Prostate gland (tissue), 2 donors: Measurements from ENCODE around the gene CELF6. TPM values are rescaled to one million over a fixed set of nuclear protein-coding genes. Genes with fewer than 3 reads are reported as not detected.
"Not testable (repeated sequence)": the region's sequence is repeated elsewhere in the genome, so short reads cannot be mapped to it uniquely, and the experiment has no call there.

Experiments
- DNase-seq: peaks from one replicate; pipeline ENCODE4 v3.0.0-alpha.2; 2019; ENCODE audit warnings: low spot score
- H3K27ac ChIP-seq, 2 donors: fragments of 200-600 bp; sonication (generic); 2 replicates each; pipeline ENCODE4 v1.5.1; 2017 to 2019
- H3K27me3 ChIP-seq: fragments of 200-600 bp; sonication (generic); replicated peaks from 2 replicates; pipeline ENCODE4 v1.5.1; 2019; ENCODE audit not compliant: insufficient read depth
- H3K36me3 ChIP-seq, 2 donors: fragments of 200-600 bp; sonication (generic); 1 replicate in 1 of 2; 2 replicates in 1 of 2; pipeline versions ENCODE4 v1.5.1 to v1.8.1; 2017 to 2019
- H3K4me1 ChIP-seq: fragments of 200-600 bp; sonication (generic); replicated peaks from 2 replicates; pipeline ENCODE4 v1.5.1; 2019
- H3K4me3 ChIP-seq, 2 donors: fragments of 200-600 bp; sonication (generic); 2 replicates each; pipeline ENCODE4 v1.5.1; 2017 to 2019
- H3K9me3 ChIP-seq: fragments of 200-600 bp; sonication (generic); 2 replicates; pipeline ENCODE4 v1.5.1; 2017
- POLR2A ChIP-seq: fragments of 450-650 bp; IDR thresholded peaks from one replicate; pipeline ENCODE4 v1.6.1; 2016; ENCODE audit warnings: antibody characterized with exemption, mild to moderate bottlenecking
- POLR2AphosphoS5 ChIP-seq: sonication (generic); formaldehyde crosslinking; IDR thresholded peaks from one replicate; pipeline ENCODE4 v1.6.1; 2017; ENCODE audit warnings: antibody characterized with exemption
- WGBS: methylation state at CpG from one replicate; pipeline ENCODE4 v1.1.5; 2018; 5-methylcytosine and 5-hydroxymethylcytosine counted together
- intact Hi-C: fragments of 100-400 bp; cut with DNase I; formaldehyde crosslinking; loops from one replicate; pipeline ENCODE4 v1.14.2; 2022
- total RNA-seq, 2 donors: library from RNA; depleted of rRNA; stranded (reverse); fragments of >200 nt; gene quantifications; one replicate each; pipeline ENCODE4 v1.1.0, GENCODE V29; 2016
- TF ChIP-seq, protein P1 (sequence below), 4 experiments: fragments of 200-600 bp in 2 of 4; fragments of 450-650 bp in 2 of 4; sonication (generic) in 2 of 4; IDR thresholded peaks; 1 replicate in 3 of 4; 2 replicates in 1 of 4; pipeline ENCODE4 v1.5.1; 2016 to 2019; ENCODE audit warnings: antibody characterized with exemption in 4 of 4, mild to moderate bottlenecking in 2 of 4, moderate library complexity in 2 of 4

CELF6 gene
- total RNA-seq, 2 donors from 2014 or later = 3.7 to 7.3 TPM

DNA sequence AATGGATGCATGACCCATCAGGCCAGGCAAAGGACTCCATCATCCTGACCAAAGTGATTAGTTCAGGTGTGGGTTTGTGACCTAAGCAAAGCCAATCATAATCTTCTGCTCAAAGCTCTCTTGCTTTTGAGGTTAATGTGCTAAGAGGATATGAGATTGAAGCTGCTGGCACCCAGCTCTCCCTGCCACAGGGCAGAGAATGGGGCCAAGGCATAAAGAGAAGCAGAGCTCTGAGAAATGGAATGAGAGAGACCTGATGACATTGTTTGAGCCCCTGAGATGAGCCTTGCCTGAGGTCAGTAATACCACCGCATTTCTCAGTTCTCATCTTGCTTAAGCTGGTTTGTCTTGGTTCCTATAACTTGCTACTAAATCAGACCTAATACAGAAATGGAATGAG, 41.2 kb downstream of the CELF6 start:
- H3K36me3 ChIP-seq = no peaks in the 10 kb centered on the region
- no peak for DNase-seq
- no peak overlapping the region for H3K4me3 ChIP-seq
- intact Hi-C loops = no loop called here
- no peaks in the 10 kb centered on the region for H3K9me3 ChIP-seq
- WGBS = 78% methylated on average over 1 of the region's 1 CpG
- no peaks in the 10 kb centered on the region for H3K4me1 ChIP-seq
- H3K27me3 ChIP-seq = no peaks in the 10 kb centered on the region
- H3K27ac ChIP-seq = no peak overlapping the region
- TF ChIP-seq POLR2AphosphoS5 = no peak
- TF ChIP-seq POLR2A = no peak
- TF ChIP-seq, protein P1, sequence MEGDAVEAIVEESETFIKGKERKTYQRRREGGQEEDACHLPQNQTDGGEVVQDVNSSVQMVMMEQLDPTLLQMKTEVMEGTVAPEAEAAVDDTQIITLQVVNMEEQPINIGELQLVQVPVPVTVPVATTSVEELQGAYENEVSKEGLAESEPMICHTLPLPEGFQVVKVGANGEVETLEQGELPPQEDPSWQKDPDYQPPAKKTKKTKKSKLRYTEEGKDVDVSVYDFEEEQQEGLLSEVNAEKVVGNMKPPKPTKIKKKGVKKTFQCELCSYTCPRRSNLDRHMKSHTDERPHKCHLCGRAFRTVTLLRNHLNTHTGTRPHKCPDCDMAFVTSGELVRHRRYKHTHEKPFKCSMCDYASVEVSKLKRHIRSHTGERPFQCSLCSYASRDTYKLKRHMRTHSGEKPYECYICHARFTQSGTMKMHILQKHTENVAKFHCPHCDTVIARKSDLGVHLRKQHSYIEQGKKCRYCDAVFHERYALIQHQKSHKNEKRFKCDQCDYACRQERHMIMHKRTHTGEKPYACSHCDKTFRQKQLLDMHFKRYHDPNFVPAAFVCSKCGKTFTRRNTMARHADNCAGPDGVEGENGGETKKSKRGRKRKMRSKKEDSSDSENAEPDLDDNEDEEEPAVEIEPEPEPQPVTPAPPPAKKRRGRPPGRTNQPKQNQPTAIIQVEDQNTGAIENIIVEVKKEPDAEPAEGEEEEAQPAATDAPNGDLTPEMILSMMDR (IDR thresholded peaks at IDR 0.05) = no peak

GRCh38 chr15:72276326-72276700, 43.6 kb downstream of the CELF6 start:
- Histone ChIP-seq H3K4me1 (no peaks in the 10 kb centered on the region), H3K27me3 (no peaks in the 10 kb centered on the region), H3K4me3 (no peak overlapping the region), H3K9me3 (no peaks in the 10 kb centered on the region), H3K36me3 (no peaks in the 10 kb centered on the region), H3K27ac (no peak overlapping the region)
- TF ChIP-seq, protein P1 (IDR thresholded peaks at IDR 0.05) = no peak
- TF ChIP-seq POLR2AphosphoS5 (no peak), POLR2A (no peak)
- intact Hi-C loops = no loop called here
- no peak for DNase-seq

GRCh38 chr15:72275635-72276325, 44.2 kb downstream of the CELF6 start:
- DNase-seq, H3K36me3 ChIP-seq, H3K9me3 ChIP-seq, H3K4me1 ChIP-seq, H3K27ac ChIP-seq, H3K27me3 ChIP-seq, intact Hi-C loops, H3K4me3 ChIP-seq: not testable (repeated sequence)

DNA sequence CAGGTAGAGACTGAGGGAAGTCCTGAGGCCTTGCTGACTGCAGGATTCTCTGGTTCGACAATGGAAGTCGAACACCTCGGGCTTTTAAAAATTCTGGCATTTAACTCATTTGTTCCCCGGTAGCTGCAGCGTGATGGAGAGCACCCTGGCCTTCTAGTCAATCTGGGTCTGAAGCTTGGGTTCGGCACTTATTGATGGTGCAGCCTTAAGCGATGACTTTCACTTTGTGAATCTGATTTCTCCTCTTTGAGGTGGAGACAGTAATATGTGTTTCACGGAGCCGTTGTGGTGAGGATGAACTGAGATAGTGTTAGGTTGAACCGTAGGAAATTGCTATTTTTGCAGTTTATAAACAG, 47.0 kb downstream of the CELF6 start:
- intact Hi-C loops = loop anchor here (2.0 to 5.0 kb wide), 4 partner anchors 41 to 102 kb away; partner anchors contain the start of gene PKM
- no peaks in the 10 kb centered on the region for H3K4me1 ChIP-seq
- no peaks in the 10 kb centered on the region for H3K36me3 ChIP-seq
- TF ChIP-seq, protein P1 (IDR thresholded peaks at IDR 0.05) = no peak
- TF ChIP-seq POLR2AphosphoS5 = no peak
- H3K9me3 ChIP-seq = no peaks in the 10 kb centered on the region
- no peaks in the 10 kb centered on the region for H3K27me3 ChIP-seq
- no peak for DNase-seq
- 40% methylated on average over 10 of the region's 10 CpGs for WGBS
- H3K4me3 ChIP-seq = peak overlapping the region; percentile 83 to 85
- peak overlapping the region; percentile 85 to 86 for H3K27ac ChIP-seq

GRCh38 chr15:72272213-72272996, 47.6 kb downstream of the CELF6 start, which contains the start of gene PARP6:
TSS of gene PARP6 (minus strand) at chr15:72272554. CDS start at chr15:72267477, 5,077 bp downstream.
- intact Hi-C loops = loop anchor here (2.0 to 5.0 kb wide), 4 partner anchors 40 to 102 kb away; partner anchors contain the start of gene PKM
- Histone ChIP-seq H3K9me3 (no peaks in the 10 kb centered on the region), H3K27me3 (no peaks in the 10 kb centered on the region), H3K27ac (peak within 1 kb of the TSS; percentile 85 to 86), H3K36me3 (no peaks in the 10 kb centered on the region), H3K4me1 (no peaks in the 10 kb centered on the region), H3K4me3 (peak within 1 kb of the TSS; percentile 83 to 85)
- DNase-seq = peak; percentile 95
- TF ChIP-seq POLR2A = peak; percentile 65
- TF ChIP-seq, protein P1 (IDR thresholded peaks at IDR 0.05) = peak in 3 of 4 experiments; percentile 59 to 85 (median 75)
- TF ChIP-seq POLR2AphosphoS5 = peak; percentile 97
- 1% methylated on average over 32 of the region's 82 CpGs for WGBS
